MM.1S (cell line): ENCODE data around the gene GIPC3.

ENCODE experiments used
- EZH2 ChIP-seq: fragments of 300-600 bp; sonication (generic); optimal IDR thresholded peaks from 2 replicates; pipeline ENCODE3; 2017; ENCODE audit warnings: low read depth, mild to moderate bottlenecking, antibody characterized with exemption, low read length, mixed read lengths
- TF ChIP-seq, protein P1 (sequence below): fragments of 300-600 bp; sonication (generic); IDR thresholded peaks from 2 replicates; pipeline ENCODE4 v1.5.1; 2016; ENCODE audit warnings: antibody characterized with exemption, low read length, mixed read lengths

DNA sequence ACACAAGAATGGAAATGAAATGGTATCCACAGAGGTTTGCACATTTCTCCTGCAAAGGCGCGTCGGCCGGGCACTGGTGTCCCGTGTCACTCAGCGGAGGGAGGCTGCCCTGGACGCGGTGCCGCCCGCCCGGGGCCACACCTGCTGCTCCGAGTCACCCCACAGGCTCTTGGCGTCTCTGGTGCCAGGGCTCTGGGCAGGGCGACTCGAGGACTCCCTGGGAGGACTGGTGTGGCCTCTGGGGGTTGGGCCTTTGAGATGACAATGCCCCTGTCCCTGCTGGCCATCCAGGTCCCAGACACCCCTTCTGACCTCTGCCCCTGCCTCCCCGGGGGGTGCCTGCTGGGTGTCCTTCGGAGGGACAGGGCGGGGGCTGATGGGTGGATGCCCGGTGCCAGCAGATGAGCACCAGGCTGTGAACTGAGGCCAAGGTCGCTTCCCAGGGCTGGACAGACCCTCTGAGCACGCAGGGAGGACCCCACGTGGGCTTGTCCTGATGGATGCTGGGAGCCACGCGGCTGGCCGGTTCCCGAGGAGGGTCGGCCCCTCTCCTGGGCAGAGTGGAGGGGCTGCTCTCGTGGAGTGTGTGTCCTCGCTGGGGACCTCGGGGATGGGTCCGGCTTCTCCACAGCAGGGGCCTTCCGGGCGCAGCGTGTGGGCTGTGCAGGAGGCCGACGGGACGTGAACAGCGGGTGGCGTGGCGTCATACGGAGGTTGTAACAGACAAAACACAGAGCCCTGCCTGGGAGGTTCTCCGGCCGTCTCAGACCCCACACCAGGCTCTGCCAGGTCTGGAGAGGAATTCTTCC lies 46.0 kb downstream of the GIPC3 start:
- no peak for TF ChIP-seq EZH2
- TF ChIP-seq, protein P1, sequence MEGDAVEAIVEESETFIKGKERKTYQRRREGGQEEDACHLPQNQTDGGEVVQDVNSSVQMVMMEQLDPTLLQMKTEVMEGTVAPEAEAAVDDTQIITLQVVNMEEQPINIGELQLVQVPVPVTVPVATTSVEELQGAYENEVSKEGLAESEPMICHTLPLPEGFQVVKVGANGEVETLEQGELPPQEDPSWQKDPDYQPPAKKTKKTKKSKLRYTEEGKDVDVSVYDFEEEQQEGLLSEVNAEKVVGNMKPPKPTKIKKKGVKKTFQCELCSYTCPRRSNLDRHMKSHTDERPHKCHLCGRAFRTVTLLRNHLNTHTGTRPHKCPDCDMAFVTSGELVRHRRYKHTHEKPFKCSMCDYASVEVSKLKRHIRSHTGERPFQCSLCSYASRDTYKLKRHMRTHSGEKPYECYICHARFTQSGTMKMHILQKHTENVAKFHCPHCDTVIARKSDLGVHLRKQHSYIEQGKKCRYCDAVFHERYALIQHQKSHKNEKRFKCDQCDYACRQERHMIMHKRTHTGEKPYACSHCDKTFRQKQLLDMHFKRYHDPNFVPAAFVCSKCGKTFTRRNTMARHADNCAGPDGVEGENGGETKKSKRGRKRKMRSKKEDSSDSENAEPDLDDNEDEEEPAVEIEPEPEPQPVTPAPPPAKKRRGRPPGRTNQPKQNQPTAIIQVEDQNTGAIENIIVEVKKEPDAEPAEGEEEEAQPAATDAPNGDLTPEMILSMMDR: no peak
